HG03103 (cell line): ENCODE measurements around the gene SPRYD3.

Experiments
- ATAC-seq: cut with Tn5 transposase; IDR thresholded peaks from one replicate; pipeline ENCODE4 v1.9.1; 2021; ENCODE audit warnings: low read depth; ENCODE audit not compliant: unreplicated experiment

The SPRYD3 gene

GRCh38 chr12:53086361-53086760 lies 7.2 kb upstream of the SPRYD3 start:
- ATAC-seq: no peak

DNA sequence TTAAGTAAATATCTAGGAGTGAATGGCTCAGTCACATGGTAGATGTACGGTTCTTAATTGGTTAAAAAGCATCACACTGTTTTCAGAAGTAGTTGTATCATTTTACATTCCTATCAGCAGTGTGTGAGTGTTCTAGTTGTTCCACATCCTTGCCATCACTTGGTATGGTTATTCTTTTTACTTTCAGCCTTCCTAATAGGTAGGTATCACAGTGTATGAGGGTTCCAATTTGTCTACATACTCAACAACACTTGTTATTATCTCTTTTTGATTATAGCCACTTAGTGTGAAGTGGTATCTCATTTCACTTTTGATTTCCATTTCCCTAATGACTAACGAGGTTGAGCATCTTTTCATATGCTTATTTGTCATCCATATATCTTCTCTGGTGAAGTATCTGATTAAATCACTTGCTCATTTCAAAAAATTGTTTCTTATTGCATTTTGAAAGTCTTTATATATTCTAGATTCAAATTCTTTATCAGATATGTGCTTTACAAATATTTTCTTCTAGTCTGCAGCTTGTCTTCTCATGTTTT lies 3.5 kb upstream of the SPRYD3 start:
- no peak for ATAC-seq

- ATAC-seq: peak; percentile 11
Measured at GRCh38 chr12:53078425-53079225, 565 bp downstream of the SPRYD3 start.

- ATAC-seq: no peak
Measured at GRCh38 chr12:53077030-53077429, 2.2 kb downstream of the SPRYD3 start.

GRCh38 chr12:53076461-53076860 lies 2.7 kb downstream of the SPRYD3 start:
- ATAC-seq: no peak

DNA sequence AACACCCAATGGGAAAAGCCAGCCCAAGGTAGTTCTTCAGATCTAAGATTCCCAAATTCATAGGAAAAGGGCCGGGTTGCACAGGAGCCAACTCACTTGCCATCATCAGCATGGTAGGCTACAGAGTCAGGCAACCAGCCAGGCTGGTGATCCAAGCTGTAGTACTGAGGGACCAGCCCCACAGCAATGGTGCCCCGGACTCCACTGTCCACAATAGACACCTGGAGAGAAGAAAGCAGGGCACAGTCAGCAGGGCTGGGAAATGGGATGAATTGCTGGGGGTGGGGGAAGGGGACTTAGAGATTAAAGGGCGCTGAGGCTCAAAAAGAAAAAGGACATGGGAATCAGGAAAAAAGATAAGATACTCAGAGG lies 4.2 kb downstream of the SPRYD3 start:
- ATAC-seq: no peak

GRCh38 chr12:53074283-53074998 lies 4.7 kb downstream of the SPRYD3 start:
- ATAC-seq: no peak

DNA sequence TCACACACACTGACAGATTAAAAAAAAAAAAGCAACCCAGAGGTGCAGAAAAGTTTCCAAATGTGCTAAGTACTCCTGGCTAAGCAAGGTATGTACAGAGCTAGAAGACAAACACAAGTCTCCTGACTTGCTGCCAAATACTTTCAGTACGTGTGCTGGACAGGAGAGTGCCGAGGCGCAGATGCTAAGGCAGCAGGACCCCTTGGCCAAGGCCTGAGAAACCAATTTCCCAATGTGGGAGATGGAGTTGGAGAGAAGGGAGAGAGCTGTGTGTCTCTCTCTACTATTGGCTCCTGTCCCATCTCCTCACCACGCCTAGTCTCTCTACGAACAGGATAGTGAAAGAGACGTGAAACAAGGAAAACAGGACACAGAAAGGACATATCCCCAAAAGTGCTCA lies 5.3 kb downstream of the SPRYD3 start:
- no peak for ATAC-seq

GRCh38 chr12:53071591-53072551 lies 7.3 kb downstream of the SPRYD3 start:
- ATAC-seq: no peak

- ATAC-seq: no peak
Measured at GRCh38 chr12:53070877-53071492, 8.2 kb downstream of the SPRYD3 start.

DNA sequence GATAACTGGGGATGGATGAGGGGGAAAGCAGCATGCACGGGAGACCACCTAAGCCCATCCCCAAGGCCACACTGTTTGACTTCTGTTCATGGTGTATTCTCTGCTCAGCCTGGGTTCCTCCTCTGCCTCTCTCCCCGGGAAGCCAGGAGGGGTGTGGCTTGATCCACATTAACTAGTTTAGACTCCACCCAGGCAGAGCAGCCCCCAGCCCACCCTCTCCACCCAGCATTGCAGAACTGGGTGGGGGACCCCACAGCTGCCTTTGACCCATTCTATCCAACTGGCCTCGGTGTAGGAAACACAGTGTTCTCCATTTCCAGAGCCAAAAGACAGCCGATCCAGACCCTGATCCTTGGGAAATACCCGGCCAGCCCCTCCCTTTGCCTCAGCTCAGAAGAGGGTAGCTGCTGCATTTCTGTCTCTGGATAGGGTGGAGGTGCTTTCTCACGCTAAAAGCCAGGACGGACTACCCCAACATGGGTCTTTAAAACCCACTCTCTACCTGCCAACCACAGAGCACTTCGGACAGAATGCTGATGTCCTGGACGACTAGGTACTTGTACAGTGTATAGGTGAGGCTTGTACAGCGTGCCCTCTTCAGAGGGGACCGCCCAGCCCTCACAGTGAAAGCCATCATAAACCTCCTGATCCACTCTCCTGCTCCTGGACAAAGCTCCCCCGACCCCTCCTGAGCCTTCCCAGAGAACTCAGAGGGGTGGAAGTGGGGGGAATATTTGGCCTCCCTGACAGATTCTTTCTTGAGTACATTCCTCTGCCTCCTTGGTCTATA lies 9.4 kb downstream of the SPRYD3 start:
- ATAC-seq: no peak

DNA sequence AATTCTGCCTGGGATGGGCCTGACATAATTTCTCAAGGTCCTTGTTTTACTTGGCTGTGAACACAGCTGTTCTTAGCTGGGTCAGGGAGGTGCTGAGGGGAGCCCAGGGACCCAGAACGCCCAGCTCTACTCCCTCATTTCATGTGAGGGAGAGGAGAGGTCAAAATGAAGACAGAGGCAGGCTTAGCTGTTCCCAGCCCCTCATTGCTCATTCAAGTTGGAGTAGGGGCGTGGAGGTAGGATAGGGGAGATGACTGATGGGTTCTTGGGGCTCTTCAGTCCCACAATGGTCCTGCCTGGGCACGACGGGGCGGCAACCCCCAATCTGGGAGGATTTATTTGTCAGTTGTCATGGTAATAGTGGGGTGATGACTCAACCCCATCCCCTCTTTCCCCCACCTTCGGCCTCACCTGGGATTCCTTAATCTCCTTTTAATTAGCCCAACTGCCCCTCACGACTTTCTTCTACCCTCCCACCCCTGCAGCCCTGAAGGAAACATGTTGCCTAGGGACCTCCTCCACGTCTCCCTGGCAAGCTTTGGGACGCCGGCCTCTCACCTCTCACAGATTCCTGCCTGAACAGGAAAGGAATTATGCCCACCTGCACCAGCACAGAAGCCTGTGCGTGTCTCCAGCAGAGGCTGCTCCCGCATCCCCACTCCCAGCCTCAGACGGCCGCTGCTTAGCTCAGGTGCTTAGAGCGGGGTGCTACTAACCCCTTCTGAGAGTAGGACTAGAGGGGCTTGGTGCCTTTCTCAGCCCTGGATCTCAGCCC lies 10.2 kb downstream of the SPRYD3 start:
- ATAC-seq: no peak

- no peak for ATAC-seq
Measured at GRCh38 chr12:53067993-53068770, 11.0 kb downstream of the SPRYD3 start.

GRCh38 chr12:53067074-53067992 lies 11.9 kb downstream of the SPRYD3 start:
- no peak for ATAC-seq

GRCh38 chr12:53065975-53066931 lies 12.9 kb downstream of the SPRYD3 start:
- ATAC-seq: no peak

DNA sequence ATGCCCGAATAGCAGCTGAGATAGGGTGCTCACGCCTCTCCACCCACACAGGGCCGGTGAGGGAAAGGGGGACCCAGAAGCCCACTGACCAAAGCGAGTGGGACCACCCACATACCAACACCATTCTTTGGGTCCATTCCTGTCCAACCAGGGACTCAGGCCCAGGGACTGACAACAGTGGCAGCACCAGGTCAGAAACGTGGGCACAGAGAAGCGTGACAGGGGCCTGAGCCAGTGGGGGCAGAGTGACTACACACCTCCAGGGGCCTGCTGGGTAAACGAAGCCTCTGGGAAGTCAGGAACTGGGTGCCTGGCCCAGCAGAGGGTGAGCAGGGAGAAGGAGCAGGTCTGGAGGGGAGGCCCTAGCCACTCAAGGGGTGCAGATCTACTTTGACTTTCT lies 13.7 kb downstream of the SPRYD3 start:
- no peak for ATAC-seq
